Measurements from ENCODE around the gene ZNF117.
"Not testable (repeated sequence)": the region's sequence is repeated elsewhere in the genome, so short reads cannot be mapped to it uniquely, and the experiment has no call there.

The ZNF117 gene
- 6.1 to 8.4 (median 6.4) reads per million in 3 donors for total RNA-seq

DNA sequence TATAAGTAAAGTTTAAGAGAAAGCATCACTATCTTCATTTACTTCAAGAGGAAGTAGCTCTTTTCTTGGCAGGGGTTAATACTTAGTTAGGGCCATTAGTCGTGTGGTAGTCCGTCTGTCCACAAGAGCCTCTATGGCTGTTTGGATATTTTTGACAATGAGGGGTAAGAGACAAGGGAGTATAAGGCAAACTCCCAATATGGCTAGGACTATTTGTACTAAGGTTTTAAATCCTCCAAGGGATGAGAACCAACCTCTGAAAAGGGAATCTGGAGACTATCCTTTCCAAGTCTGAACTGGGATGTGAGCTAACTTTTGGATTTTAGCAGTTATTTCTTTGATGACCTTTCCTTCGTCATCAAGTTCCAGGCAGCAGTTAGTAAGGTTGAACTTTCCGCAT, at the start of gene ZNF117:
Gene ZNF117 (minus strand): TSS at position 101 of the 400 bp plus-strand sequence.
- no peaks in the 10 kb centered on the region for H3K27me3 ChIP-seq (replicated peaks; ENCODE audit: control insufficient read depth, insufficient read depth, low read length, poor library complexity, severe bottlenecking)
- no peak within 1 kb of the TSS for H3K27ac ChIP-seq (ENCODE audit: insufficient read depth, low read length, poor library complexity, severe bottlenecking)
- H3K4me1 ChIP-seq (ENCODE audit: control insufficient read depth, insufficient read depth, low read length, poor library complexity, severe bottlenecking) = no peaks in the 10 kb centered on the region
- no peaks in the 10 kb centered on the region for H3K36me3 ChIP-seq (ENCODE audit: control insufficient read depth, insufficient read depth, low read length)
- no peak within 1 kb of the TSS for H3K4me3 ChIP-seq (ENCODE audit: insufficient read depth, low read depth, low read length, poor library complexity, severe bottlenecking)
- H3K9me3 ChIP-seq (ENCODE audit: control insufficient read depth, low read length) = peaks cover 22% of the 10 kb centered on the region
- DNase-seq = no peak

DNA sequence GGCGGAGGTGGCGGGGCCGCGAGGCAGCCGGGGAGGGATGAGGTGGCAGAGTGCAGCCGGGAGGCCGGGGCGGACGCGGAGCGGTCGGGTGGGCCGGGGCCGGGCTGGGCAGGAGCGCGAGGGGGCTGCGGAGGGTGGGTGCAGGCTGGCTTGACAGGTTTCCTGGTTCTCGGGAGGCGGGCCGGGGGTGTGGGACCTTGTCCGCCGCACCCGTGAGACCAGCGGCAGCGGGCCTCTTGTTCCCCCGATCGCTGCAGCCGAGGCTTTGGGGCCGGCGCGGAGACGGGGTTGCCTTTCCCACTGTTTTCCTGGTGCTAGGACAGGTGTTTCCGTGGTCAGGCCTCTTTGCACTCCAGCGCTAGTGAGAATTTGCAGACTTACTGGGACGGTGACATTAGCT, 47.9 kb upstream of the ZNF117 start:
- H3K27ac ChIP-seq (ENCODE audit: insufficient read depth, low read length, poor library complexity, severe bottlenecking) = peak overlapping the region; percentile 32

GRCh38 chr7:65037740-65038688, 47.2 kb upstream of the ZNF117 start:
- Histone ChIP-seq H3K27me3 (replicated peaks; ENCODE audit: control insufficient read depth, insufficient read depth, low read length, poor library complexity, severe bottlenecking) (no peaks in the 10 kb centered on the region), H3K4me1 (ENCODE audit: control insufficient read depth, insufficient read depth, low read length, poor library complexity, severe bottlenecking) (peaks cover 8% of the 10 kb centered on the region), H3K27ac (ENCODE audit: insufficient read depth, low read length, poor library complexity, severe bottlenecking) (peak overlapping the region; percentile 61), H3K4me3 (ENCODE audit: insufficient read depth, low read depth, low read length, poor library complexity, severe bottlenecking) (peak overlapping the region; percentile 71), H3K9me3 (ENCODE audit: control insufficient read depth, low read length) (no peaks in the 10 kb centered on the region), H3K36me3 (ENCODE audit: control insufficient read depth, insufficient read depth, low read length) (no peaks in the 10 kb centered on the region)
- peak; percentile 88 to 93 (median 93) for DNase-seq

More for the DNA sequence above, 47.9 kb upstream of the ZNF117 start:
- not testable (repeated sequence) for H3K4me1 ChIP-seq (ENCODE audit: control insufficient read depth, insufficient read depth, low read length, poor library complexity, severe bottlenecking); H3K9me3 ChIP-seq (ENCODE audit: control insufficient read depth, low read length); H3K27me3 ChIP-seq (replicated peaks; ENCODE audit: control insufficient read depth, insufficient read depth, low read length, poor library complexity, severe bottlenecking); H3K36me3 ChIP-seq (ENCODE audit: control insufficient read depth, insufficient read depth, low read length)
- H3K4me3 ChIP-seq (ENCODE audit: insufficient read depth, low read depth, low read length, poor library complexity, severe bottlenecking) = peak overlapping the region; percentile 53
- peak in 2 of 3 donors; percentile 3 to 4 for DNase-seq

- not testable (repeated sequence) for H3K27me3 ChIP-seq (replicated peaks; ENCODE audit: control insufficient read depth, insufficient read depth, low read length, poor library complexity, severe bottlenecking); H3K4me3 ChIP-seq (ENCODE audit: insufficient read depth, low read depth, low read length, poor library complexity, severe bottlenecking); H3K9me3 ChIP-seq (ENCODE audit: control insufficient read depth, low read length); H3K27ac ChIP-seq (ENCODE audit: insufficient read depth, low read length, poor library complexity, severe bottlenecking); H3K4me1 ChIP-seq (ENCODE audit: control insufficient read depth, insufficient read depth, low read length, poor library complexity, severe bottlenecking); H3K36me3 ChIP-seq (ENCODE audit: control insufficient read depth, insufficient read depth, low read length); DNase-seq
These were observed 45.7 kb upstream of the ZNF117 start for GRCh38 chr7:65036526-65036925.

GRCh38 chr7:65035469-65035868, 44.6 kb upstream of the ZNF117 start:
- H3K36me3 ChIP-seq (ENCODE audit: control insufficient read depth, insufficient read depth, low read length); H3K9me3 ChIP-seq (ENCODE audit: control insufficient read depth, low read length); H3K27ac ChIP-seq (ENCODE audit: insufficient read depth, low read length, poor library complexity, severe bottlenecking); DNase-seq; H3K4me1 ChIP-seq (ENCODE audit: control insufficient read depth, insufficient read depth, low read length, poor library complexity, severe bottlenecking); H3K27me3 ChIP-seq (replicated peaks; ENCODE audit: control insufficient read depth, insufficient read depth, low read length, poor library complexity, severe bottlenecking); H3K4me3 ChIP-seq (ENCODE audit: insufficient read depth, low read depth, low read length, poor library complexity, severe bottlenecking): not testable (repeated sequence)

DNA sequence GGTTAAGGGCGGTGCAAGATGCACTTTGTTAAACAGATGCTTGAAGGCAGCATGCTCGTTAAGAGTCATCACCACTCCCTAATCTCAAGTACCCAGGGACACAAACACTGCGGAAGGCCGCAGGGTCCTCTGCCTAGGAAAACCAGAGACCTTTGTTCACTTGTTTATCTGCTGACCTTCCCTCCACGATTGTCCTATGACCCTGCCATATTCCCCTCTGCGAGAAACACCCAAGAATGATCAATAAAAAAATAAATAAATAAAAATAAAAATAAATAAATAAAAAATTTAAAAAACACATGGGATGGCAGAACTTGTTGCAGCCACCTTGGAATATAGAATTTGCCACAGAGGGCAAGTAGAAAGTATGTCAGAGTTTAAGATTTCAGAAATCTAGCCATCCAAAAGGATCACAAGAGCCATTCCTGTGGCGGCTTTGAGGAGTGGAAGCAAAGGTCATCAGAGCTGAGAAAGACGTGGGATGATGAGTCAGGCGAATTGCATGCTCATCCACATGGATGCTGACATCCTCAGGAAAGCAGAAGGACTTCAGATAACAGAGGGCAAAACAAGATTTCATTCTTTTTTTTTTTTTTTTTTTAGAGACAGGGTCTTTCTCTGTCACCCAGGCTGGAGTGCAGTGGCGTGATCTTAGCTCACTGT, 43.4 kb upstream of the ZNF117 start:
- not testable (repeated sequence) for H3K27me3 ChIP-seq (replicated peaks; ENCODE audit: control insufficient read depth, insufficient read depth, low read length, poor library complexity, severe bottlenecking); H3K36me3 ChIP-seq (ENCODE audit: control insufficient read depth, insufficient read depth, low read length); H3K4me3 ChIP-seq (ENCODE audit: insufficient read depth, low read depth, low read length, poor library complexity, severe bottlenecking); H3K9me3 ChIP-seq (ENCODE audit: control insufficient read depth, low read length); H3K4me1 ChIP-seq (ENCODE audit: control insufficient read depth, insufficient read depth, low read length, poor library complexity, severe bottlenecking); DNase-seq; H3K27ac ChIP-seq (ENCODE audit: insufficient read depth, low read length, poor library complexity, severe bottlenecking)

DNA sequence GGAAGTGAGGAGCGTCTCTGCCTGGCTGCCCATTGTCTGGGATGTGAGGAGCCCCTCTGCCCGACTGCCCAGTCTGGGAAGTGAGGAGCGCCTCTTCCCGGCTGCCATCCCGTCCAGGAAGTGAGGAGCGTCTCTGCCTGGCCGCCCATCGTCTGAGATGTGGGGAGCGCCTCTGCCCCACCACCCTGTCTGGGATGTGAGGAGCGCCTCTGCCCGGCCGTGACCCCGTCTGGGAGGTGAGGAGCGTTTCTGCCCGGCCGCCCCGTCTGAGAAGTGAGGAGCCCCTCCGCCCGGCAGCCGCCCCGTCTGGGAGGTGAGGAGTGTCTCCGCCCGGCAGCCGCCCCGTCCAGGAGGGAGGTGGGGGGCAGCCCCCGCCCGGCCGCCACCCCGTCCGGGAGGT, 42.6 kb upstream of the ZNF117 start:
- not testable (repeated sequence) for H3K27ac ChIP-seq (ENCODE audit: insufficient read depth, low read length, poor library complexity, severe bottlenecking); H3K27me3 ChIP-seq (replicated peaks; ENCODE audit: control insufficient read depth, insufficient read depth, low read length, poor library complexity, severe bottlenecking); H3K4me1 ChIP-seq (ENCODE audit: control insufficient read depth, insufficient read depth, low read length, poor library complexity, severe bottlenecking); H3K9me3 ChIP-seq (ENCODE audit: control insufficient read depth, low read length); H3K4me3 ChIP-seq (ENCODE audit: insufficient read depth, low read depth, low read length, poor library complexity, severe bottlenecking); H3K36me3 ChIP-seq (ENCODE audit: control insufficient read depth, insufficient read depth, low read length); DNase-seq

GRCh38 chr7:65025023-65025422, 34.2 kb upstream of the ZNF117 start:
- H3K4me3 ChIP-seq (ENCODE audit: insufficient read depth, low read depth, low read length, poor library complexity, severe bottlenecking); H3K4me1 ChIP-seq (ENCODE audit: control insufficient read depth, insufficient read depth, low read length, poor library complexity, severe bottlenecking); DNase-seq; H3K9me3 ChIP-seq (ENCODE audit: control insufficient read depth, low read length); H3K27ac ChIP-seq (ENCODE audit: insufficient read depth, low read length, poor library complexity, severe bottlenecking); H3K36me3 ChIP-seq (ENCODE audit: control insufficient read depth, insufficient read depth, low read length); H3K27me3 ChIP-seq (replicated peaks; ENCODE audit: control insufficient read depth, insufficient read depth, low read length, poor library complexity, severe bottlenecking): not testable (repeated sequence)

DNA sequence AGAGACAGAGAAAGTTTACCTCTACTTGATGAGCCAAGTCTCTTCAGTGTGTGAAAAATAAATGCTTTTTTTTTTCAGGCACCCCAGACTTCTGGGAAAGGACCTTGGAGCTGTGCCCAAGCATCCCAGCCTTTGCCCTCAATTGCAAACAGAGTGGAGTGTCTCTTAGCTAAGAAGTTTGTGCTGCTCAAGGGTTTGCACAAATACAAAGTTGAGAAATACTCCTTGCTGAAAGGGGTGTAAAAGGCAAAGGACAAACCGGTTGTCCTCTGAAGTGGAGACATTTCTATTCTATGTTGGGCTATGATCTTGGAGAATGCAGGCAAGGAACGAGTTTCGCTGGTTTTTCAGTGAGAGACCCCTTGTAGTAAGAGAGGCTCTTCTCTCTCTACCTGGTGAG, 30.1 kb upstream of the ZNF117 start:
- H3K9me3 ChIP-seq (ENCODE audit: control insufficient read depth, low read length); H3K4me1 ChIP-seq (ENCODE audit: control insufficient read depth, insufficient read depth, low read length, poor library complexity, severe bottlenecking); DNase-seq; H3K27me3 ChIP-seq (replicated peaks; ENCODE audit: control insufficient read depth, insufficient read depth, low read length, poor library complexity, severe bottlenecking); H3K4me3 ChIP-seq (ENCODE audit: insufficient read depth, low read depth, low read length, poor library complexity, severe bottlenecking); H3K27ac ChIP-seq (ENCODE audit: insufficient read depth, low read length, poor library complexity, severe bottlenecking); H3K36me3 ChIP-seq (ENCODE audit: control insufficient read depth, insufficient read depth, low read length): not testable (repeated sequence)

DNA sequence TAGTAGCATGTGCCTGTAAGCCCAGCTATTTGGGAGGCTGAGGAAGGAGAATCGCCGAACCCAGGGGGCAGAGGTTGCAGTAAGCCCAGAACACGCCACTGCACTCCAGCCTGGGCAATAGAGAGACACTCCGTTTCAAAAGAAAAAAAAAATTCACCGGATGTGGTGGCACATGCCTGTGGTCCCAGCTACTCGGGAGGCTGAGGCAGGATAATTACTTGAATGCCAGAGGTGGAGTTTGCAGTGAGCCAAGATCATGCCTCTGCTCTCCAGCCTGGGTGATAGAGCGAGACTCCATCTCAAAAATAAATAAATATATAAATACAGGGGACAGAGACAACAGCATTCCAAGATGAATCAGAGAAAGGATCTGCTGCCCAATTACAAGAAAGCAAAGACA, 19.0 kb upstream of the ZNF117 start:
- DNase-seq; H3K9me3 ChIP-seq (ENCODE audit: control insufficient read depth, low read length); H3K27me3 ChIP-seq (replicated peaks; ENCODE audit: control insufficient read depth, insufficient read depth, low read length, poor library complexity, severe bottlenecking); H3K36me3 ChIP-seq (ENCODE audit: control insufficient read depth, insufficient read depth, low read length); H3K4me3 ChIP-seq (ENCODE audit: insufficient read depth, low read depth, low read length, poor library complexity, severe bottlenecking); H3K27ac ChIP-seq (ENCODE audit: insufficient read depth, low read length, poor library complexity, severe bottlenecking): not testable (repeated sequence)
- peaks cover 10% of the 10 kb centered on the region for H3K4me1 ChIP-seq (ENCODE audit: control insufficient read depth, insufficient read depth, low read length, poor library complexity, severe bottlenecking)

Data from effector memory CD4-positive, alpha-beta T cell (primary cell).